Nephron (organoid): ENCODE data around the gene MCHR2.
"Not testable (repeated sequence)": the region's sequence is repeated elsewhere in the genome, so short reads cannot be mapped to it uniquely, and the experiment has no call there.

Experiments used
- H3K27ac Mint-ChIP-seq, 3 experiments: 2 replicates each; pipeline ENCODE4 v1.8.0; 2020; ENCODE audit warnings: mixed read lengths in 3 of 3, mild to moderate bottlenecking in 2 of 3, moderate library complexity in 1 of 3
- H3K27me3 Mint-ChIP-seq: 2 replicates; pipeline ENCODE4 v1.8.0; 2021; ENCODE audit warnings: low read depth, mild to moderate bottlenecking, moderate library complexity, mixed read lengths
- H3K36me3 Mint-ChIP-seq: 2 replicates; pipeline ENCODE4 v1.8.0; 2020; ENCODE audit warnings: low read depth, mixed read lengths
- H3K4me1 Mint-ChIP-seq: 2 replicates; pipeline ENCODE4 v1.8.0; 2020; ENCODE audit warnings: mixed read lengths
- H3K4me3 Mint-ChIP-seq, 3 experiments: 2 replicates each; pipeline ENCODE4 v1.8.0; 2020; ENCODE audit warnings: mild to moderate bottlenecking in 3 of 3, mixed read lengths in 3 of 3, moderate library complexity in 2 of 3
- H3K9me3 Mint-ChIP-seq: 2 replicates; pipeline ENCODE4 v1.8.0; 2020; ENCODE audit warnings: mixed read lengths
- TF ChIP-seq, protein P1 (sequence below), 3 experiments: fragments of 200-600 bp; sonication (generic); IDR thresholded peaks; one replicate each; pipeline ENCODE4 v1.5.0; 2021; ENCODE audit warnings: antibody characterized with exemption in 3 of 3; ENCODE audit not compliant: unreplicated experiment in 3 of 3

MCHR2 gene, protein sequence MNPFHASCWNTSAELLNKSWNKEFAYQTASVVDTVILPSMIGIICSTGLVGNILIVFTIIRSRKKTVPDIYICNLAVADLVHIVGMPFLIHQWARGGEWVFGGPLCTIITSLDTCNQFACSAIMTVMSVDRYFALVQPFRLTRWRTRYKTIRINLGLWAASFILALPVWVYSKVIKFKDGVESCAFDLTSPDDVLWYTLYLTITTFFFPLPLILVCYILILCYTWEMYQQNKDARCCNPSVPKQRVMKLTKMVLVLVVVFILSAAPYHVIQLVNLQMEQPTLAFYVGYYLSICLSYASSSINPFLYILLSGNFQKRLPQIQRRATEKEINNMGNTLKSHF

DNA sequence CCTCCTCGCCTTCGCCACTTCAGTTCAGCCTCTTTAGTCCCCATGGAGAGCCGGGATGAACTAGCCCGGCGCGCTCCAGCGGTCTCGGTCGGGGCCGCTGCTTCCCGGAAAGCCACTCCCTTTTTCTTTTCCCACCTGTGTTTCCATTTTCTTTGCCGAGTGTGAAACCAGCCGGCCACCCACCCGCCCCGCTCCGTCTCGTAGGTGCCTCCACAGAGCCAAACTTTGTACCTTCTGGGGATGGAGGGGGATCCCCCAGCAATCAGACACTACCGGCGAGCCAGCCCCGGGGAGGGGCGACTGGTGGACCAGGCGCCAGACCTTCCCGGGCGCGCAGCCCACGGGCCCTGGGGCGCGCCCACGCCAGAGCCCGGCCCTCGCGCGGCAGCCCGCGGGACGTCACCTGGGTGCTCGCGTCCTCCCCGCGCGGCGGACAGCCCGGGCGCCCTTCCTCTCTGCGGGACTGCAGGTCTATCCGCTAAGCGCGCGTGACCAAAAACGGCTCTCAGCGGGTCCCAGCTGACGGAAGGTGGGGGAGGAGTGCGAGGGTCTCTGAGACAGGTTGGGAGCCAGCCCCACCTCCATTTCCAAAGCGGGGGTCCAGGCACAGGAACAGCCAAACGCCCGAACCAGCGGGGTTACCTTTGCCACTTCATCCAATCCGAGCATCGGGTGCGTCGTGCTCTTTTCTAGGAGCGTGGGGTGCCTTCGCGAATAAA, at the start of gene MCHR2:
Gene MCHR2, minus strand, starts transcription at position 691 of the 719 bp plus-strand sequence. CDS start 38,076 bp downstream, outside the sequence.
- Mint-ChIP-seq H3K36me3 (no peaks in the 10 kb centered on the region), H3K27ac (no peak within 1 kb of the TSS), H3K9me3 (no peaks in the 10 kb centered on the region), H3K4me1 (peaks cover 6% of the 10 kb centered on the region), H3K4me3 (peak within 1 kb of the TSS; percentile 85 to 87 (median 86)), H3K27me3 (peaks cover 67% of the 10 kb centered on the region)
- TF ChIP-seq, protein P1, sequence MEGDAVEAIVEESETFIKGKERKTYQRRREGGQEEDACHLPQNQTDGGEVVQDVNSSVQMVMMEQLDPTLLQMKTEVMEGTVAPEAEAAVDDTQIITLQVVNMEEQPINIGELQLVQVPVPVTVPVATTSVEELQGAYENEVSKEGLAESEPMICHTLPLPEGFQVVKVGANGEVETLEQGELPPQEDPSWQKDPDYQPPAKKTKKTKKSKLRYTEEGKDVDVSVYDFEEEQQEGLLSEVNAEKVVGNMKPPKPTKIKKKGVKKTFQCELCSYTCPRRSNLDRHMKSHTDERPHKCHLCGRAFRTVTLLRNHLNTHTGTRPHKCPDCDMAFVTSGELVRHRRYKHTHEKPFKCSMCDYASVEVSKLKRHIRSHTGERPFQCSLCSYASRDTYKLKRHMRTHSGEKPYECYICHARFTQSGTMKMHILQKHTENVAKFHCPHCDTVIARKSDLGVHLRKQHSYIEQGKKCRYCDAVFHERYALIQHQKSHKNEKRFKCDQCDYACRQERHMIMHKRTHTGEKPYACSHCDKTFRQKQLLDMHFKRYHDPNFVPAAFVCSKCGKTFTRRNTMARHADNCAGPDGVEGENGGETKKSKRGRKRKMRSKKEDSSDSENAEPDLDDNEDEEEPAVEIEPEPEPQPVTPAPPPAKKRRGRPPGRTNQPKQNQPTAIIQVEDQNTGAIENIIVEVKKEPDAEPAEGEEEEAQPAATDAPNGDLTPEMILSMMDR (IDR thresholded peaks at IDR 0.05; ENCODE audit: unreplicated experiment in 3 of 3): no peak

DNA sequence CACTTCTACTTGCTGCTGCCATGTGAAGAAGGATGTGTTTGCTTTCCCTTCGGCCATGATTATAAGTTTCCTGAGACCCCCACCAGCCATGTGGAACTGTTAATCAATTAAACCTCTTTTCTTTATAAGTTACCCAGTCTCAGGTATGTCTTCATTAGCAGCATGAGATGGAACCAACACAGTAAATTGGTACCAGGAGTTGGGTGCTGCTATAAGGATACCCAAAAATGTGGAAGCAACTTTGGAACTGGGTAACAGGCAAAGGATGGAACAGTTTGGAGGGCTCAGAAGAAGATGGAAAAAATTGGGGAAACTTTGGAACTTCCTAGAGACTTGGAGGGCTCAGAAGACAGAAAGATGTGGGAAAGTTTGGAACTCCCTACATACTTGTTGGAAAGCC, 44.5 kb upstream of the MCHR2 start:
- not testable (repeated sequence) for H3K27me3 Mint-ChIP-seq, H3K27ac Mint-ChIP-seq, H3K36me3 Mint-ChIP-seq, H3K4me3 Mint-ChIP-seq, H3K4me1 Mint-ChIP-seq
- peaks cover 17% of the 10 kb centered on the region for H3K9me3 Mint-ChIP-seq

DNA sequence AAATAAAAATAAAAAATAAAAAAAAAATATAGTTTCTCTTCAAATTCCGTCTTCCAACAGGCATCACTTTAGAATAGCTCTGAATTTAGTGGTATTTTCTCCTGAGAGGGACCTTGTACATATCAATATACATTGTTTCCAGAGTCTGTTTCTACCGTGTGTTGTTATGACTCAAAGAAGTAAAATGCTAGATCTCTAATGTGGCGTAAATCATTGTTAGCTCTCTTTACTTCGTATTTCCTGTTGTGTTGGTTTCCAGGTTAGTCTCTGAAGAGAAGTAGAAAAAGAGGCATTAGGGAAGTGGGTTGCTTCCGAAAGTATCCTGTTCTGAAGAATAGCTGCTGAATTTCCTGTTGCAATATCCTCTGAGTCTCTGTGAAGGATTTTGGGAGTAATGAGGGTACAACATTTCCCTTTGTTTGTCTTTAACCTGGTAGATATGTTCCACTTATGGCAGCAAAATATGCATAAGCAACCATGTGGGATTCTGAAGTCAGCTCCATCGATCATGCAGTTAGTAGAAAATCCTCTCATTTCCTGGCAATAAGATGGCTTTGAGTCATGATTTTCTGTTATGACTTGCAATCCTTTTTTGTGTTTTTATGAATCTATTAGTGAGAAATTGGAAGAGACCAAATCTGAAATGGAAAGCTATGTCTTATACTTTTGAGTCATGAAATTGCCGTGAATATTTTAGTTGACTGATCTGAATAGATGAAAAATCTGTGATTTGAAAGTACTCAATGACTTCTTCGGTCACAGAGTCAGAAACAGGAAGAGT, 42.0 kb upstream of the MCHR2 start:
- peaks cover 14% of the 10 kb centered on the region for H3K9me3 Mint-ChIP-seq
- no peaks in the 10 kb centered on the region for H3K36me3 Mint-ChIP-seq
- no peak overlapping the region for H3K27ac Mint-ChIP-seq
- H3K4me3 Mint-ChIP-seq: no peak overlapping the region
- H3K4me1 Mint-ChIP-seq: no peaks in the 10 kb centered on the region
- TF ChIP-seq, protein P1 (IDR thresholded peaks at IDR 0.05; ENCODE audit: unreplicated experiment in 3 of 3): no peak
- no peaks in the 10 kb centered on the region for H3K27me3 Mint-ChIP-seq

DNA sequence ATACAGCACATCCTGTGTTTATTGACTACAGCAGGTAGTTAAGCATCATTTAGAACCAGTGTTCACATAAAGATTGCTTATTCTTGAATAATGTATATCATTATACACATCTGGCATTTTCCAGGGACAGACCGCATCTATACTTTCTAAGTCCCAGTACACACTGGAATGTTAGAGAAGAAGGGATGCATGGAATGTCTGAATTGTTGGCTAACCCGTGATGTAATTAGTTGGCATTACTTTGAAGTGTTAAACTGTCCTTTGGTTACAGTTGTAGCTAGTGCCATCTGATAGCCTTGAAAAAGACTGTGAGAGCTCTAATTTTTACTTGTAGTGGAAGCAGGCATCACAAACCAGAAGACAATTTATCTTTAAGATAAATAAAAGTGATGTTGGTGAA, 29.8 kb upstream of the MCHR2 start:
- Mint-ChIP-seq H3K9me3 (peaks cover 8% of the 10 kb centered on the region), H3K4me3 (no peak overlapping the region), H3K4me1 (no peaks in the 10 kb centered on the region), H3K27me3 (no peaks in the 10 kb centered on the region), H3K27ac (no peak overlapping the region), H3K36me3 (no peaks in the 10 kb centered on the region)
- TF ChIP-seq, protein P1 (IDR thresholded peaks at IDR 0.05; ENCODE audit: unreplicated experiment in 3 of 3): no peak

DNA sequence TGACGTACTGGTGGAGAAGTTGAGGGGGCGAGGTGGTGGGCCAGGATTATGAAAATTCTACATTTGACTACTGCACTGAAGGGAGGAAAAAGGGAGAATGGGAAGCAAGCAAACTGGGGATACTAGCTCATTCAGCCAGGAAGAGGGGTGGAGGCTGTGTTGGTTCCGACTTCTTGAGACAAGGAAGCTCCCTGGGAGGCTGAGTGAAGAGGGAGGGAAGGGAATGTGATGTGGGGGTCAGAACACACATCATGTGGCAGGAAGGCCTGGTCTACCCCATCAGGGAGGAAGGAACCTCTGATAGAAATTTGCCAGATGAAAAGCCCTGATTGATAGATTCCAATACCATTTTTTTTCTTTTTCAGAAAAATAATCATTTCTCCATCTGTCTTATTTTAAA, 28.8 kb upstream of the MCHR2 start:
- TF ChIP-seq, protein P1 (IDR thresholded peaks at IDR 0.05; ENCODE audit: unreplicated experiment in 3 of 3): no peak
- no peak overlapping the region for H3K27ac Mint-ChIP-seq
- no peaks in the 10 kb centered on the region for H3K4me1 Mint-ChIP-seq
- H3K36me3 Mint-ChIP-seq: no peaks in the 10 kb centered on the region
- H3K27me3 Mint-ChIP-seq: no peaks in the 10 kb centered on the region
- H3K9me3 Mint-ChIP-seq: peaks cover 10% of the 10 kb centered on the region
- H3K4me3 Mint-ChIP-seq: no peak overlapping the region

DNA sequence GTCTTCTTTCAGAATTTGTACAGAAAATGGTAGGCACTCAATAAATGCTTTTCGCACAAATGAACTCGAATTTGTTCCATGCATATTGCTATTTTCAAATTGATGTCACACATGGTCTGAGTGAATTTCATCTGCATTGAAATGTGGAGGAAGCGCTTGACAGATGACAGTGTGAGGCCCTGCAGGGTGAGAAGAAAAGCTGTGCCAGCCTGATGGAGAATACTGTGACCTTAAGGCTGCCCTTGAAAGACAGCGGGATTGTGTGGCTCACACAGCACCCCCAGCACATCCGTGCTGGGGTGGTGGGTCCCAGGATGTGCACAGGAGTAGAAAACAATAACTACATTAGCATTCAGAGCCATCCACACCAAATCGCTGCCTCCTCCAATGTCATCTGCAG, 14.8 kb upstream of the MCHR2 start:
- no peaks in the 10 kb centered on the region for H3K36me3 Mint-ChIP-seq
- no peak overlapping the region for H3K4me3 Mint-ChIP-seq
- no peaks in the 10 kb centered on the region for H3K9me3 Mint-ChIP-seq
- no peaks in the 10 kb centered on the region for H3K4me1 Mint-ChIP-seq
- peaks cover 4% of the 10 kb centered on the region for H3K27me3 Mint-ChIP-seq
- H3K27ac Mint-ChIP-seq: no peak overlapping the region
- TF ChIP-seq, protein P1 (IDR thresholded peaks at IDR 0.05; ENCODE audit: unreplicated experiment in 3 of 3): no peak
